Left kidney (tissue), 2 donors: ENCODE results near the gene FZR1. TPM values are rescaled to one million over a fixed set of nuclear protein-coding genes. Genes with fewer than 3 reads are reported as not detected.
A peak's percentile ranks its signal among the peaks of the same experiment; 100 is the strongest.
"Not testable (repeated sequence)": the region's sequence is repeated elsewhere in the genome, so short reads cannot be mapped to it uniquely, and the experiment has no call there.

ENCODE experiments used
- DNase-seq: peaks from one replicate; pipeline ENCODE4 v3.0.0-alpha.2; 2013
- polyA plus RNA-seq: library from polyadenylated mRNA; unstranded; fragments of 120-200 nt; gene quantifications from one replicate; pipeline ENCODE4 v1.2.1, GENCODE V29; 2013; ENCODE audit not compliant: insufficient read length

FZR1 gene
- polyA plus RNA-seq, 1 donor: 46.7 TPM

DNA sequence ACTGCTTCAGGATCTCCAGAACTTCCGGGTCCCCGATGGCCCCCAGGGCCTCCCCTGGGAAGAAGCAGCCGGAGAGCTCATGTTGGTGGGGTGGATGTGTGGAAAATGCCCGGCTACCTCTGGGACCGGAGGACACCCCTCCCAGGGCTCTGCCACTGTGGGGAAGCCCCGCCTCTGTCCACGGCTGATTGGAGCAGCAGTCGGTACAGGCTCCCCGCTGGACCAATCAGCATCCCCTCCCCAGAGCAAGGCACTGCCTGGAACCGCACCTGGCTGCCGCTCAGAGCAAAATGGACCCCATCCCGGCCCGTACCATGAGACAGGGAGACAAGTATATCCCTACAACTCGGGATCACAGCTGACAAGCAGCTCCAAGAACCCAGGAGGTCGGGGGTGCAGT lies 12.1 kb upstream of the FZR1 start:
- no peak for DNase-seq

DNA sequence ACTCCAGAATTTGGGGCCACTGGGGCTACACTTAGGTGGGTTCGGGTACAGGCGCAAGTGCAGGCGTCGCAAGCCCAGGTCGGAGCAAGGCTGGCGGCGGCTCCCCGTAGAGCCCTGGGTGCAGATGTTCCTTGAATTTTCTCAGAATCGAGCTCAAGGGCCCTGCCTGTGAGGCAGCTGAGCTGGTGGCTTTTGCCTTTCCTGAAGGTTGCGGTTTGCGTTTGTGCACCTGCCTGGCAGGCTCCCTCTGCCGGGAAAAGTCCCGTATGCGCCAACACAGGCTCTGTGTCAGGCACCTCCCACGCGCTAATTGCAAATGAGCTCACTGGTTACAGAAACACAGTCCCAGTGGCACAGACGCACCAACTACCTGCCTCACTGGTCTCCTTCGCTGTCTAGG lies 11.6 kb upstream of the FZR1 start:
- no peak for DNase-seq

DNA sequence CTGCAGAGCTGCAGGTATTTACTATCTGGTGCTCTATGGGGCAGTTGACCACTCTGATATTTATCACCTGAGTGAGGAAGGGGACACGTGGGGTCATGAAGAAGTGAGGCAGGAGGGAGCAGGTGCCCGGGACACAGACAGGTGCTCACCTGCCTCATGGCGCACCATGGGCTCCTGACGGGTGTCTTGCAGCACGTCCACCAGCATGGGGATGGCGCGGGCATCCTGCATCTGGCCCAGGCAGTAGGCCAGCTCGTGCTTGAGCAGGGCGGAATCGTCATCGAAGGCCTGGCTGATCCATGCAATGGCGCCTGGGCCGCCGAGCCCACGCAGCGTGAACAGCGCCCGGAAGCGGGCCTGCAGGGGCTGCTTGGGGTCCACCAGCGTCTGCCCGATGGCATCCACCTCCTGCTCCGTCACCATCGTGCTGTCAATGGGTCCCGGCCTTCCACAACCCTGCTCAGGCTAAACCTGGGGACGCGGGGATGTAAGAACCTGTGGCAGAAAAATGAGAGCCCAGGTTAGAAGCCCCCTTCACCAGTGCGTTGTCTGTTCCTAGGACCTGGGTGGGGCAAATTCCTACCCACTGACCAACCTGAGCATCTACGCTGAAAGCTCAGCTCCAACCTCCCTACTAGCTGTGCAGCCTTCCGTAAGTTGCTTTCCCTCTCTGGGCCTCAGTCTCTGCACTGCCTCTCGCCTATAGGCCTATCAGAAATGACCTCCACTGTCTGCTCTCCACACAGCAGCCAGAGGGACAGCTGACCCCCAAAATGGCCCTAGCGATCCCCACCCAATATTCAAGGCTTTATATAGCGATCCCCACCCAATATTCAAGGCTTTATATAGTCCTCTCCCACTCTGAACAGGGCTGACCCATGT lies 9.5 kb upstream of the FZR1 start:
- DNase-seq: no peak

- no peak for DNase-seq
These were observed 8.2 kb upstream of the FZR1 start for GRCh38 chr19:3497757-3498520.

DNA sequence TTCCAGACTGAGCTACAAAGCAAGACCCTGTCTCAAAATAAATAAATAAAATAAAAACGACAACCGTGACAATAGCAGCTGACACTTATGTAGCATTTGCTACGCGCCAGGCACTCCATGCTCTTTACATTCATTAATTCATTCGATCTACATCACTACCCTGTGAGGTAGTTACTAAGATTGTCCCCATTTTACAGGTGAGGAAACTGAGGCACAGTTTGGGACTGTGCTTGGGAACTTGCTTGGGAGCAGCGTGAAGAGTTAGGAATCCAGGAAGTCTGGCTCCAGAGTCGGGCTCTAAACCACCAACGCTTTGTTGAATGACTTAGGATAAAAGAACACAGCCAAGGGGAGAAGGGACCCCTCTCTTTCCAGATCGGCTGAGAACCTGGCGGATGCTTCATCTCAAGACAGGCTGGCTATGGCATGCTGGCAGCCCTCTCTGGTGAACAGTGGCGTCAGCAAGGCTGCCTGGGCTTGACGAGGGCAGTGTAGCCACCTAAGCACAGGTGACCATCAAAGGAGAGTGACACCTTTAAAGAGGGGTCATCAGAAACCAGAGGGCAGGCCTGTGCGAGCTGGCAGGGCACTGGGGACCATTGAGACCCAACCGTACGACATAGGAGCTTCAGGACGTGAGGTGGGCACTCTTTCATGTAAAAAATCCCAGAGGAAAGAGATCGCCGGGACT lies 6.2 kb upstream of the FZR1 start:
- DNase-seq: no peak

- DNase-seq: peak; percentile 97
These were observed 5.5 kb upstream of the FZR1 start, which contains the start of gene DOHH for GRCh38 chr19:3500429-3501101. DOHH (minus strand) TSS chr19:3500674; CDS start chr19:3496814, 3,860 bp downstream.

GRCh38 chr19:3501780-3502179 lies 4.3 kb upstream of the FZR1 start:
- DNase-seq: no peak

DNA sequence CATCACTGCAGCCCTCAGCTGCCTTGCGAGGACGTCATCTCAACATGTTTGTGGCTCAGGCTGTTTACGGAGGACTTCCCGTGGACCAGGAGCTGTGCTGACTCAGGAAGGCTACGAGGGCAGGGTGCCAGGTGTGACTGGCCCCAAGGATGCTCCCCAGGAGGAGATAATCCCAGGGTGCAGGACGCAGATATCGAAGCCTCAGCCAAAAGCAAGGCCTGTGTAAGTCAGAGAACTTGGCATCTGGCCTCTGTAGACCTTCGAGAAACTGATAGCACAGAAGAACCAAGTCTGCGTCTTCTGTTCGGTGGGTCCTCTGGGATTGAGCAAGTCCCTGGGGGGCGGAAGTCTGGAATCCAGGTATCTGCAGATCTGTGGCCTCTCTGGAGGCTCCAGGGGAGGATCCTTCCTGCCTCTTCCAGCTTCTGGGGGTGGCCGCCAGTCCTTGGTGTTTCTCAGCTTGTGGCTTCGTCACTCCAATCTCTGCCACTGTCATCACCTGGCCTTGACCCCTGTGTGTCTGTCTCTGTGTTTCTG lies 3.0 kb upstream of the FZR1 start:
- DNase-seq: no peak

DNA sequence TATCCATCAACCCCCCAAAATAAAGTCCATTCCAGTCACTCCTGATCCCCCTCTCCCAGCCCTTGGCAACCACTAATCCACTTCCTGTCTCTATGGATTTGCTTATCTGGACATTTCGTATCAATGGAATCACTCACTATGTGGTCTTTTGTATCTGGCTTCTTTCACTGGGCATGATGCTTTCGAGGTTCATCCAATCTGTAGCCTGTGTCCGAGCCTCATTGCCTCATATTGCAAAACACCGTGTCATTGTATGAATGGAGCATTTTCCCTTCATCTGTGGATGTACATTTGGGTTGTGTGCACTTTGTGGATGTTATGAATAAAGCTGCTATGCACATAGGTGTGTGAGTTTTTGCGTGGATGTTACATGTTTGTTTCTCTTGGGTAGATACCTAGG lies 1.4 kb upstream of the FZR1 start:
- no peak for DNase-seq

DNA sequence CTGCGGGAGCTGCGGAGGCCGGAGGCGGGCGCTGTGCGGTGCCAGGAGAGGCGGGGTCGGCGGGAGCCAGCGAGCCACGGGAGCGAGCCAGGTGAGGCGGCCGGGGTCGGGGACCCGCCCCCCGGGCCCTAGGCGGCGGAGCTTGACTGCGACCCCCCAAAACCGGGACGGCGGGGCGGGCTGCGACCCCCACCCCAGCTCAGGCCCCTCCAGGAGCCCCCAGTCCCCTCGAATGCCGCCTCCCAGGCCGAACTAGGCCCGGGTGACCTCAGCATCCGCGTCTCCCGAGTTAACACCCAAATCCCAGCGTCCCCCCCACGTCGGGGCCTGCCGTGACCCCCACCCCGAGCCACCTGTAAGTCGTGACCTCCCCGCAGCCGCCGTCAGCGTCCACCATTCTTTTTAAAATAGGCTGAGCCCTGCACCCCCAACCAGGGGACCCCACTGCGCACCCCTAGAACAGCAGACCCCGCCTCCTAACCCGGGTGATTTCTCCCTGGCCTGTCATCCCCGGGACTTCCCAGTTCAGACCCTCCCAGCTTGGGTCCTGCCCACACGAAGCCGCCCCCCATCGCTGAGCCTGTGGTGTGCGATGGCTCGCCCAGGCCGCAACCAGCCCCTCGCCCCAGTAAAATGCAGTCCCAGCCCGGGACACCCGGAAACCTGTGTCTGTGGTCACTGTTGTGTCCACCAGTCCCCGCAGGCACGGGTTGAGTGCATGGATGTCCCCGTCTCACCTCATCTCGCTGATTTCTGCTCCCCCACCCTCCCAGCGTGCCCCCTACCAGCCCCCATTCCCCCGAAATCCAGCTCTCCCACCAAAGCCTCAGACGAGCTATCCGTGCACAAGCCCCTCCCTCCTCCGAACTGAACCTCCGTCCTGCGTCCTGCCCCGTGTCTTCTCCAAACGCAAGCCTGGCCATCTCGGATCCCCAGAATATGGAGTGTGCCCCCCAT lies 551 bp downstream of the FZR1 start:
- no peak for DNase-seq

DNA sequence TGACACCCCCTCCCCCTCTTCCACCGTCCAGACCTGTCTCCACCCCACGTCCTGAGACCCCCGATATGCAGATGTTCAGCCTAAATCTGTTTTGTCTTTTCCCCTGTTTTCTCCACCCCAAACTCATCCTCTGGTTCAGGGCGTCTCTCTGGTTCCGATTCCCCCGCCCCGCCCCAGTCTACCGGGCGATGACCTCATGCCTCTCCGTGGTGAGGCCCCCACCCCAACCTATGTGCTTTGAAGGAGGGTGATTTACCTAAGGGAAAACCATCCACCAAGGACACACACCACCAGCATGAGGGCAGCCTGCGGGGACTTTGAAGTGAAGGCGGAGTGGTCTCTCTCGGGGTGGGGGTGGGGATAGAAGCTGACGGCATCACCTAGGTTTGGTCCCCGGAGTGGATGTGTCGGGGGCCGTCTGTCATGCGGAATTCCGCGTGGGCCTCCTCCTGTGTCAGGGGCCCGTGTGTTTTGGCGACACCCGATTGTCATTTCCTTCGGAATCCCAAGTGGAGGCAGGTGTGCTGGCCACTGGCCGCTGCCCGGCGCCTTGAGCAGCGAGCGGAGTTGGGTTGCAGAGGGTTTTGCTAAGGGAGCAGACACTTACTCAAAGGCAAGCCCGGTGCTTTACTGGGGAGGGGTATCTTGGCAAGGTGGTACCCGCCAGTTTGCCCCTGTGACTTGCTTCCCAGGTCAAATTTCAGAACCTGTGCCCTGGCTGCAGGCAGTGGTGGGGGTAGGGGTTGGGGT lies 1.4 kb downstream of the FZR1 start:
- no peak for DNase-seq

- not testable (repeated sequence) for DNase-seq
These were observed 2.1 kb downstream of the FZR1 start for GRCh38 chr19:3508121-3508661.

DNA sequence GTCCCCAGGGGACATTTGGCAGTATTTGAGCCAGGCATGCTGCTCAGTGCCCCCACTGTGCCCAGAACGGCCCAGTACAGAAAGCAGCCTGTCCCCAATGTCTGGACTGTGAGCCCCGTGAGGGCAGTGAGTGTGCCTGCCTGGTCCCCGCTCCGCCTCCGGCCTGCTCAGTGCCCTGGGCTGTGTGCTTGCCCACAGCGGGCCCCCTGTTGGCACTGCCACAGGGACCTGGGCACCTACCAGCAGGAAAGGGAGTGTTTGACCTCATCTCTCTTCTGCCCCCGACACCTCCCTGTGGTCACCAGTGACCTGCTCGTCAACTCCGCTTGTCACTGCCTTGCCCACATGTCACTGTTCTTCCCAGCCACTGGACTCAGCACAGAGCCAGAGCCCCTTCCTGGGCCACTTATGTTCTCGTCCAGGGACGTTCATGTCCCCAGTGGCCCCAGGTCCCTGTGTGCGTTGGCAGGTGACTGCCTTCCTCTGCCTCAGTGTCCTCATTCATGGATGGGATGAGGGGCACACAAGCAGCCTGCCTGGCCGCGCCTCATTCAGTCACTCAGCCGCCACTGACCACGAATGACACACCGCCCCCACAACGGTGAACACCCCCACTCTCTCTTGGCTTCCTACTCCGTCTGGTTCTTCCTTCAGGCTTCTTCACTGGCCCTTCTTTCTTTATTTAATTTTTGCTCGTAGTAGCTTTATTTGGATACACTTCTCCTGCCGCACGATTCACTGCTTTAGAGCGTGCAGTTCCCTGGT lies 2.8 kb downstream of the FZR1 start:
- no peak for DNase-seq

DNA sequence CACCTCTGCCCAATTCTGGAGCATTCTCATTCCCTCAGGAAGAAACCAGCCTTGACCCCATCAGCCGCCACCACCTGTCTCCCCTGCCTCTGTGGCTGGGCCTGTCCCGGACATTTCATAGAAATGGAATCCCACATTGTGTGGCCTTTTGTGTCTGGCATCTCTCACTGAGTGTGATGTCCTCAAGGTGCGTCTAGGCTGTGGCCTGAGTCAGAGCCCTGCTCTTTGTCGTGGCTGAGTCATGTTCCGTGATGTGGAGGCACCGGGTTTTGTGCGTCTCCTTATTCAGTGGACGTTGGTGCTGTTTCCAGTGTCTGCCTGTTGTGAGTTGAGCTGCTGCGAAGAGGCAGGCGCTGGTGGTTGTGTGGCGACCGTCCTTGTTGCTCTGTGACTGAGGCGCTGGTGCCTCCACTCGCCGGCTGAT lies 3.5 kb downstream of the FZR1 start:
- DNase-seq: no peak

- DNase-seq: no peak
These were observed 4.6 kb downstream of the FZR1 start for GRCh38 chr19:3510727-3511126.

- no peak for DNase-seq
These were observed 5.6 kb downstream of the FZR1 start for GRCh38 chr19:3511506-3512251.

- DNase-seq: no peak
These were observed 6.6 kb downstream of the FZR1 start for GRCh38 chr19:3512562-3513228.
